ENCODE measurements around the gene SND1. TPM values are rescaled to one million over a fixed set of nuclear protein-coding genes. Genes with fewer than 3 reads are reported as not detected.
A peak's percentile ranks its signal among the peaks of the same experiment; 100 is the strongest.

The SND1 gene
- total RNA-seq, 6 experiments from 2014 or later, result 77.5 to 150 (median 126) TPM

DNA sequence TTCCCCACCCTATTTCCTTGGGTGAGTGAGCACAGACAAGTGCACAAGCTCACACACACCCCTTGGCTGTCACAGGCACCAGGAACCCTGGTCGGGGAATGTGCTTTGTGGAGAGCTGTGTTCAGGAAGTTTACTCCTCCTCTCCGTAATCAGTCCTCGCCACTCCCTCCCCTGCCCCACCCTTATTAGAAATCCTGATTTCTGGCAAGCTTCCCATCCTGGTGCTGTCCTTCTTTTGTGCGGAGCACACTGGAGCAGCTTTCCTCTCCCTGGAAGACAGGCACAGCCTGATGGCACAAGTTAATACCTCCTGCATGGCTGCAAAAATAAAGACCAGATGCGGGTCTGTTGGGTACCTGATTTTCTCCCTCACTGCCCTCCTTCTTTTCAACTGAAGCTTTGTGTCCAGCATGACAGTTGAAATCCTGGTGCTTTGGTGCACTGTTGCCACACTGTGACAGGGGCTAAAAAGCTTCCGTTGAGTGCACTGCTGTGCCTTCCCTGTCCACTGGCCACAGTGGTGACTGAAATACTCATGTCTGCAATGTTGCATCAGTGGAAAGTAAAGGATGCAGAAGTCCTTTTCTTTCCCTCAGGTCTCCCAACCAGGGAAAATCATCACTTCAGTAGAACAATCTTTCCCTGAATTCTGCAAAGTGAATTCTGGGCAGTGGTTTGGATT, 324.2 kb downstream of the SND1 start:
- ATAC-seq (peak in 3 of 4 donors; percentile 20 to 41 (median 37)), DNase-seq (no peak)
- Histone ChIP-seq H3K36me3 (peaks cover 0 to 5% (median 0%) of the 10 kb centered on the region in 4 donors), H3K27ac (no peak overlapping the region), H3K4me1 (no peaks in the 10 kb centered on the region), H3K27me3 (no peaks in the 10 kb centered on the region), H3K4me3 (no peak overlapping the region), H3K9me3 (no peaks in the 10 kb centered on the region)
- TF ChIP-seq, protein P1, sequence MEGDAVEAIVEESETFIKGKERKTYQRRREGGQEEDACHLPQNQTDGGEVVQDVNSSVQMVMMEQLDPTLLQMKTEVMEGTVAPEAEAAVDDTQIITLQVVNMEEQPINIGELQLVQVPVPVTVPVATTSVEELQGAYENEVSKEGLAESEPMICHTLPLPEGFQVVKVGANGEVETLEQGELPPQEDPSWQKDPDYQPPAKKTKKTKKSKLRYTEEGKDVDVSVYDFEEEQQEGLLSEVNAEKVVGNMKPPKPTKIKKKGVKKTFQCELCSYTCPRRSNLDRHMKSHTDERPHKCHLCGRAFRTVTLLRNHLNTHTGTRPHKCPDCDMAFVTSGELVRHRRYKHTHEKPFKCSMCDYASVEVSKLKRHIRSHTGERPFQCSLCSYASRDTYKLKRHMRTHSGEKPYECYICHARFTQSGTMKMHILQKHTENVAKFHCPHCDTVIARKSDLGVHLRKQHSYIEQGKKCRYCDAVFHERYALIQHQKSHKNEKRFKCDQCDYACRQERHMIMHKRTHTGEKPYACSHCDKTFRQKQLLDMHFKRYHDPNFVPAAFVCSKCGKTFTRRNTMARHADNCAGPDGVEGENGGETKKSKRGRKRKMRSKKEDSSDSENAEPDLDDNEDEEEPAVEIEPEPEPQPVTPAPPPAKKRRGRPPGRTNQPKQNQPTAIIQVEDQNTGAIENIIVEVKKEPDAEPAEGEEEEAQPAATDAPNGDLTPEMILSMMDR (IDR thresholded peaks at IDR 0.05), result no peak
- TF ChIP-seq POLR2A (IDR thresholded peaks at IDR 0.05), result no peak
- WGBS (ENCODE audit: insufficient coverage, low coverage, low lambda C conversion rate, missing lambda C conversion rate), result 77% methylated on average over 4 of the region's 6 CpGs
- intact Hi-C loops (cut with DNase I), result no loop called here

DNA sequence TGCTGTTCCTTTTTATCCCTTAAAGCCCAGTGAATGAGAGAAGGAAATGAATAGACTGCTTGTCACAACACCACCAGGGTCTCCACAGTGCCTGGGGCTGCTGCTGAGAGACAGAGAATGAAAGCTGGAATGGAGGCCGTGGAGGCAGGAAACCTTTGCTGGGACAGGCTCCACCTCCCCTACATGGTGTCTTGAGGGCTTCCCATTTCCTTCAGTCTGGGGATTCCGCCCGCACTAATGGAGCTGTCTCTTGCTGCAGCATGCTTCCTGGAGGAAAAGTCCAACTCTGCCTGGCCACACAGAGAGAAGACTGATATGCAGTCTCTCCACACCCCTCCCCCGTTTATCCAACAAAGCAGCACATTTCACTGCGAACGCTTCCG, 324.7 kb downstream of the SND1 start:
- no peak for ATAC-seq

DNA sequence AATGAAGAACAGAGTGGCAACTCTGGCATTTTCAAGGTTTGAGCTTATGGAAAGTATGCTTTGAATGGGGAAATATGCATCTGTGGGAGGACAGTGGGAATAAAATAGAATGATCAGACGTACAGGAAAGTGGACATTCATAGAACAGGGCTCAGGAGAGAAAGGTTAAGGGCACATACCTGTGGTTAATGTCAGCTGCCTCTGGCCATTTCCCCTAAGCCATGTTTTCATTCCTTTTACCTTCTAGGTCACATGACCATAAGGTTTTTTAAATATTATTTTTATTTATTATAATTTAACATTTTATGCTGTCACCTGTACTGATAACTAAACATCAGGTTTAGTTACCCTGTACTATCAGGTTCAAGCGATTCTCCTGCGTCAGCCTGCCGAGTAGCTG, 326.4 kb downstream of the SND1 start:
- Histone ChIP-seq H3K9me3 (no peaks in the 10 kb centered on the region), H3K4me1 (no peaks in the 10 kb centered on the region), H3K27ac (no peak overlapping the region), H3K36me3 (peaks cover 0 to 4% (median 0%) of the 10 kb centered on the region in 4 donors), H3K27me3 (no peaks in the 10 kb centered on the region), H3K4me3 (no peak overlapping the region)
- WGBS (ENCODE audit: insufficient coverage, low coverage, low lambda C conversion rate, missing lambda C conversion rate), result 94% methylated on average over 4 of the region's 4 CpGs
- ATAC-seq (no peak), DNase-seq (no peak)
- TF ChIP-seq, protein P1 (IDR thresholded peaks at IDR 0.05), result no peak
- TF ChIP-seq POLR2A (IDR thresholded peaks at IDR 0.05), result no peak
- intact Hi-C loops (cut with DNase I), result no loop called here

More for the DNA sequence above, 324.7 kb downstream of the SND1 start:
- Histone ChIP-seq H3K27ac (no peak overlapping the region), H3K9me3 (no peaks in the 10 kb centered on the region), H3K4me1 (no peaks in the 10 kb centered on the region), H3K4me3 (no peak overlapping the region), H3K36me3 (peaks cover 0 to 5% (median 0%) of the 10 kb centered on the region in 4 donors), H3K27me3 (no peaks in the 10 kb centered on the region)
- intact Hi-C loops (cut with DNase I), result no loop called here
- DNase-seq, result no peak
- no peak for TF ChIP-seq POLR2A (IDR thresholded peaks at IDR 0.05)
- TF ChIP-seq, protein P1 (IDR thresholded peaks at IDR 0.05), result no peak
- 81% methylated on average over 4 of the region's 7 CpGs for WGBS (ENCODE audit: insufficient coverage, low coverage, low lambda C conversion rate, missing lambda C conversion rate)

DNA sequence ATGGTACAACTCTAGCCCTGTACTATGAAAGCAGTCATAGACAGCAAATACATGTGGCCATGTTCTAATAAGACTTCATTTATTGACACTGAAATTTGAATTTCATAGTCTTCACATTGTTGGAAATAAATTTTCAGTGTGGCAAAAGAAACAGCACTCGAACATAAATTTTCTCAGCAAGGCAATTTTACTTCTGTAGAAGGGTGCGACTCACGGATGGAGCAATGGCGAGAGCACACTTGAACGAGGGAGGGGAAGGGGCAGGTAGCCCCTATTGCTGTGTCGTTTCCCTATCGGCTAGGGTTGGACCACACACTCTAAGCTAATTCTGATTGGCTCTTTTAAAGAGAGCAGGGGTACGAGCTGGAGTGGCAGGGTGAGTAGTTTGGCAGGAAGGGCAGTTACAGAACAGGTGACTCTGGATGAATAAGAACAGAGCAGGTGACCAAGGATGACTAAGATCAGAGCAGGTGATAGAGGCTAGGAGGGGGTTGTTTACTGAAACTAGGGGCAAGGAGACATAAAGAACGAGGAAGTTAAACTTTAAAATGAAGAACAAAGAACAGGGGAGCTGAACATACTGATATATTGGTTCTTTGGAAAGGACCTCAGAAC, 327.2 kb downstream of the SND1 start:
- WGBS (ENCODE audit: insufficient coverage, low coverage, low lambda C conversion rate, missing lambda C conversion rate), result 92% methylated on average over 9 of the region's 9 CpGs
- Histone ChIP-seq H3K9me3 (no peaks in the 10 kb centered on the region), H3K36me3 (peaks cover 0 to 4% (median 0%) of the 10 kb centered on the region in 4 donors), H3K27me3 (no peaks in the 10 kb centered on the region), H3K4me3 (no peak overlapping the region), H3K4me1 (no peaks in the 10 kb centered on the region), H3K27ac (no peak overlapping the region)
- intact Hi-C loops (cut with DNase I), result no loop called here
- TF ChIP-seq, protein P1 (IDR thresholded peaks at IDR 0.05), result no peak
- TF ChIP-seq POLR2A (IDR thresholded peaks at IDR 0.05), result no peak
- ATAC-seq, result no peak
- no peak for DNase-seq

Data from right lobe of liver (tissue), 6 donors.